ENCODE results near the gene PWWP2B.

Gene PWWP2B

GRCh38 chr10:132461683-132462231 lies 64.8 kb downstream of the PWWP2B start:
- no peak overlapping the region for H3K27ac Mint-ChIP-seq

GRCh38 chr10:132462463-132463332 lies 65.7 kb downstream of the PWWP2B start:
- DNase-seq, result peak; percentile 1
- peaks cover 4% of the 10 kb centered on the region for H3K4me1 Mint-ChIP-seq
- H3K4me3 Mint-ChIP-seq, result no peak overlapping the region
- TF ChIP-seq CTCF (IDR thresholded peaks at IDR 0.05), result no peak
- H3K27me3 Mint-ChIP-seq (ENCODE audit: low read depth, poor library complexity), result peaks cover 10% of the 10 kb centered on the region
- no peaks in the 10 kb centered on the region for H3K36me3 Mint-ChIP-seq (ENCODE audit: low read depth)
- H3K27ac Mint-ChIP-seq, result no peak overlapping the region
- H3K9me3 Mint-ChIP-seq, result no peaks in the 10 kb centered on the region

More at GRCh38 chr10:132461683-132462231, 64.8 kb downstream of the PWWP2B start:
- Mint-ChIP-seq H3K4me1 (peaks cover 4% of the 10 kb centered on the region), H3K27me3 (ENCODE audit: low read depth, poor library complexity) (peaks cover 11% of the 10 kb centered on the region), H3K9me3 (no peaks in the 10 kb centered on the region), H3K36me3 (ENCODE audit: low read depth) (no peaks in the 10 kb centered on the region), H3K4me3 (no peak overlapping the region)
- DNase-seq, result peak; percentile 2
- no peak for TF ChIP-seq CTCF (IDR thresholded peaks at IDR 0.05)

- no peak overlapping the region for H3K27ac Mint-ChIP-seq
- TF ChIP-seq CTCF (IDR thresholded peaks at IDR 0.05), result no peak
- H3K27me3 Mint-ChIP-seq (ENCODE audit: low read depth, poor library complexity), result peaks cover 10% of the 10 kb centered on the region
- H3K9me3 Mint-ChIP-seq, result no peaks in the 10 kb centered on the region
- peak; percentile 3 for DNase-seq
- no peaks in the 10 kb centered on the region for H3K36me3 Mint-ChIP-seq (ENCODE audit: low read depth)
- H3K4me1 Mint-ChIP-seq, result peaks cover 4% of the 10 kb centered on the region
- H3K4me3 Mint-ChIP-seq, result no peak overlapping the region
Observed at GRCh38 chr10:132463333-132464255, 66.6 kb downstream of the PWWP2B start.

- H3K27ac Mint-ChIP-seq, result peak overlapping the region; percentile 48
- peaks cover 7% of the 10 kb centered on the region for H3K27me3 Mint-ChIP-seq (ENCODE audit: low read depth, poor library complexity)
- TF ChIP-seq CTCF (IDR thresholded peaks at IDR 0.05), result no peak
- no peak overlapping the region for H3K4me3 Mint-ChIP-seq
- H3K4me1 Mint-ChIP-seq, result peaks cover 6% of the 10 kb centered on the region
- no peaks in the 10 kb centered on the region for H3K9me3 Mint-ChIP-seq
- DNase-seq, result peak; percentile 5
- H3K36me3 Mint-ChIP-seq (ENCODE audit: low read depth), result no peaks in the 10 kb centered on the region
Observed at GRCh38 chr10:132464256-132465192, 67.5 kb downstream of the PWWP2B start.

- DNase-seq, result peak; percentile 23
Observed at GRCh38 chr10:132465193-132465888, 68.3 kb downstream of the PWWP2B start.

More at GRCh38 chr10:132465193-132465888, 68.3 kb downstream of the PWWP2B start:
- H3K27me3 Mint-ChIP-seq (ENCODE audit: low read depth, poor library complexity), result peaks cover 4% of the 10 kb centered on the region
- H3K4me1 Mint-ChIP-seq, result peaks cover 10% of the 10 kb centered on the region
- H3K27ac Mint-ChIP-seq, result no peak overlapping the region
- no peaks in the 10 kb centered on the region for H3K9me3 Mint-ChIP-seq
- H3K36me3 Mint-ChIP-seq (ENCODE audit: low read depth), result no peaks in the 10 kb centered on the region
- no peak overlapping the region for H3K4me3 Mint-ChIP-seq
- no peak for TF ChIP-seq CTCF (IDR thresholded peaks at IDR 0.05)

Data from nephron progenitor cell (in vitro differentiated cells).